GM10266 (cell line): ENCODE data around the gene RPS16.

Experiments used
- DNase-seq: peaks from one replicate; pipeline ENCODE4 v3.0.0; 2012; ENCODE audit errors: extremely low spot score
- TF ChIP-seq, protein P1 (sequence below): IDR thresholded peaks from 2 replicates; pipeline ENCODE4 v1.5.1; 2012; ENCODE audit warnings: mild to moderate bottlenecking, low read depth; ENCODE audit not compliant: control insufficient read depth, insufficient read depth; ENCODE audit errors: missing control alignments

The RPS16 gene

DNA sequence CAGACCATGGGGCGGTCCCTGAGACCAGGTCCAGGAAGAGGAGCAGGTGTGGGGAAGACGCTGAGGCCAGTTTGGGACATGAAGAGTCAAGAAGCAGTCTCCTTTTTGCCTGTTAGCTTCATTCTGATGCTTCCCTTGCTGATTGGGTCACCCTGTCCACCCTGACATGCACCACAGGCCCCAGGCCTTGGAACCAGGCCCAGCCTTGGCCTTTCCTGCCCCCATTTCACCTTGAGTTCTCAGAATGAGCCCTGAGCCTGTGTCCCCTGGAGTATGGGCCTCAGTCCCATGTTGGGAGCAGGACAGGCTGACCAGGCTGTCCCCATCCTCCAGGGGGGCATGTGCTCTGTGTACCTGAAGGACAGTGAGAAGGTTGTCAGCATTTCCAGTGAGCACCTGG lies 40.0 kb upstream of the RPS16 start:
- no peak for DNase-seq
- TF ChIP-seq, protein P1, sequence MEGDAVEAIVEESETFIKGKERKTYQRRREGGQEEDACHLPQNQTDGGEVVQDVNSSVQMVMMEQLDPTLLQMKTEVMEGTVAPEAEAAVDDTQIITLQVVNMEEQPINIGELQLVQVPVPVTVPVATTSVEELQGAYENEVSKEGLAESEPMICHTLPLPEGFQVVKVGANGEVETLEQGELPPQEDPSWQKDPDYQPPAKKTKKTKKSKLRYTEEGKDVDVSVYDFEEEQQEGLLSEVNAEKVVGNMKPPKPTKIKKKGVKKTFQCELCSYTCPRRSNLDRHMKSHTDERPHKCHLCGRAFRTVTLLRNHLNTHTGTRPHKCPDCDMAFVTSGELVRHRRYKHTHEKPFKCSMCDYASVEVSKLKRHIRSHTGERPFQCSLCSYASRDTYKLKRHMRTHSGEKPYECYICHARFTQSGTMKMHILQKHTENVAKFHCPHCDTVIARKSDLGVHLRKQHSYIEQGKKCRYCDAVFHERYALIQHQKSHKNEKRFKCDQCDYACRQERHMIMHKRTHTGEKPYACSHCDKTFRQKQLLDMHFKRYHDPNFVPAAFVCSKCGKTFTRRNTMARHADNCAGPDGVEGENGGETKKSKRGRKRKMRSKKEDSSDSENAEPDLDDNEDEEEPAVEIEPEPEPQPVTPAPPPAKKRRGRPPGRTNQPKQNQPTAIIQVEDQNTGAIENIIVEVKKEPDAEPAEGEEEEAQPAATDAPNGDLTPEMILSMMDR, result no peak

GRCh38 chr19:39474139-39474620 lies 38.4 kb upstream of the RPS16 start:
- TF ChIP-seq, protein P1, result peak; percentile 78
- DNase-seq, result peak; percentile 59

DNA sequence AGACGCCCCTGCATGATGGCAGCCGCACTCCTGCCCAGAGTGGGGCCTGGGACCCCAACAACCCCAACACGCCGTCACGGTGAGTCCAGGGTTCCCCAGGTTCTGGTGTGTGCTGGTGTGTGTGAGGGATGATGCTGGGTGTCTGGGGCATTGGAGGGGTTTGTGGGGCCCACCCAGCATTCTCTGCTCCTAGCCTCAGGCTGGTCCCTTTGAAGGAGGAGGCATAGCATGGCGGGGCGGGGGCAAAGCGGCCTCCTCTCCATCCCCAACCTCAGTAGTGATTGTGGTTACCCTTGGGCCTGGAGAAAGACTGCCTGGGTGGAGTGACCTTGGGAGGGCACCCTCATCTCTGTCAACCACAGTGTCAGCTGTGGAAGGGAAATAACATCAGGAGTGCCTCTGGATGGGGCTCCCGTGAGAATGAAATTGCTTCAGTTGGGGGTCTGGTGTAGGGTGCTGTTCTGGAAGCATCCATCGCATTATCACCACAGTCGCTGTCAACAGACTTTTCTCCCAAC lies 37.8 kb upstream of the RPS16 start:
- TF ChIP-seq, protein P1, result no peak
- no peak for DNase-seq

GRCh38 chr19:39472746-39473442 lies 37.1 kb upstream of the RPS16 start:
- TF ChIP-seq, protein P1, result no peak
- no peak for DNase-seq

DNA sequence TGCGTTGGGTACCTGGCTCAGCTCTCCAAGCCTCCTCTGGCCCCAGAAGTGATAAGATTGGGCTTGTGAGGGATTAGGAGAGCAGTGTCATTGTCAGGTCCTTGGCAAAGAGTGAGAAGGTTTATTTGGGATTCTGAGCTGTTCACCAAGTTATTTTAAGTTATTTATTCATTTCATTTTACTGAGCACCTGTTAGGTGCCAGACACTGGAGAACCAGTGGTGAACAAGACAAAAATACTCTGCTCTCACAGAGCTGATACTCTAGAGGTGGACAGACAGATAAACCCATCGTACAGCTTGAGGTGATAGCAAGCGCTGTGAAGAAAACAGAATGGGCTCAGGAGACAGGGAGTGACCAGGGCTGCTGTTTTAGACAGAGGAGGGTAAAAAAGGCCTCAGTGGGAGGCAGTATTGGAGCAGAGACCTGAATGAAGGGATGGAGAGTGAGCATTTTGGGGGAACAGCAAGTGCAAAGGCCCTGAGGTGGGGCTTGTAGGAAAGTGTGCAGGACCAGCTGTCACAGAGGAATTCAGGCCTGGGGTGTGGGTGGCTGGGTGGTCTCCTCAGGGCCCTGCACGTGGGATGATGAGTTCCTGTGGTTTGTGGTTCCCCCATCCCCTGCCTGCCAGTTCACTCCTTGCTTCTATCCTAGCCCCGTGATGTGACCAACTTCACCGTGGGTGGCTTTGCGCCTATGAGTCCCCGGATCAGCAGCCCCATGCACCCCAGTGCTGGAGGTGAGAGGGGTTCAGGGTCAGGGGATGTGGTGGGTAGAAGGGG lies 36.2 kb upstream of the RPS16 start:
- DNase-seq, result no peak
- TF ChIP-seq, protein P1, result no peak

DNA sequence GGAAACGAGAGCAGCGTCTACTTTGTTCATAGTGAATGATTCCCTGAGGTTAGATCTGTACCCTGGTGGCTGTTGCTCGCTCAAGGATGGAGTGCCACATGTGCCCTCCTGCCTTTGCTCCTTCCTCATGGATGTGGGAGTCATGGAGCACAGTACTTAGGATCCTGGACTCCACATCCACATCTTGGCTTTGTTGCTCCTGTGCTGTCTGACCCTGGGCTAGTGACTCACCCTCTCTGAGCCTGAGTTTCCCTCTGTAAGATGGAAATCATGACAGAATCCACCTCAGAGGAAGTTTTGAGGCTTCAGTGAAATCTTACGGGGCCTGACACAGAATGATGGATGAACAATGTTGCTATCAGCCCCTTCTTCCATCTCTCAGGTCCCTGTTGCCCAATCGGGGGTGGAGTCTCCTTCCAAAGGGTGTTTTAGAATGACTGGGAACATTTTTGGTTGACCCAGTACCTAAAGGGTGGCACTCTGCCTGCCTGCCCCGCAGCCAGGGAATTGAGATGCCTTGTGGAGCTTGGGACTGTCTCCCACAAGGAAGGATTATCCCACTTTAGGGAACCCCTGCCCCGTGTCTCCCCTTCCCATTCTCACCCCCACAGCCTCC lies 35.1 kb upstream of the RPS16 start:
- no peak for DNase-seq
- TF ChIP-seq, protein P1, result no peak

- DNase-seq, result no peak
- TF ChIP-seq, protein P1, result no peak
These were observed 33.8 kb upstream of the RPS16 start for GRCh38 chr19:39469567-39469966.
